GM04504 (cell line): ENCODE data around the gene CAP2.

Experiments used
- DNase-seq: peaks from one replicate; pipeline ENCODE4 v3.0.0-alpha.2; 2012; ENCODE audit warnings: low read depth

CAP2 gene

DNA sequence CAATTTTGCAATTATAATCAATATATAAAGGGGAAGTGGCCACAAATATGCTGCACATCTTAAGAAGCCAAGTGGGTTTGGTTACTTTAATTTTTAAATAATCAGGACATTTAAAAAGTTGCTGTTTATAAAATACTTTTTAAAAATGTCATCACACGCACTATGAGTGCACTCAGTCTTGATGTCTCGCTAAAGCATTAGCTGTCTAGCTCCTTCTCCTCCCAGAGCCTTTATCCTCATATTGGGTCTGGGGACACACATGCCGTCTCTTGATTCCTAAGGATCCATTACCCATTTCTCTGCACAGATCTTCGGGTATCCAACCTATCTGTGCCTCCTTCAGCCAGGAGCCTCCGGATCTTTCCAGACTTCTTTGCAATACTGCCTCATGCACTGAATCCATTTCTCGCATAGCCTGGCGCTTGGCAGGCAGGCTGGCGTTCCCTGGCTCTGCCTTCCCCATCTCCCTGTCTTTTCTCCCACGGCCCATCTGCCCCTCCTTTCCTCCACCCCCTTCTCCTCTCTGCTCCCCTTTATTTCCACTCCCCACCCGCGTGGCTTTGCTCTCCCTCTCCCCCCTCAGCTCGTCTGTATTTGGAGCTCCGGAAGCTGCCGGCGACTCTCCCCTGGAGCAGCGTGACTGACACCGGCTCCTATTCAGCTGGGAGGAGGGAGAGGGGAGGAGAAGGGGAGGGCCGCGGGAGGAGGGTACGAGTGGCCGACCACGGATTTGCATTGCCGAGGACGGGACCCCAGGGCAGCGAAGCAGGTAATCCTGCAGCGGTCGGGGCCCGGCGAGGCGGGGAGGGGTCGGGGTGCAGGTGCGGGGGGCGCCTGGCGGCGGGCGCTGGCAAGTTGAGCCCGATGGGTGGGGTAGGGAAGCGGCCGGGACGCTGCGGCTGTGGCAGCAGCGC is at the start of gene CAP2:
TSS of gene CAP2 (plus strand) at position 618 of the 914 bp plus-strand sequence. CDS start 27,961 bp downstream, outside the sequence.
- no peak for DNase-seq

DNA sequence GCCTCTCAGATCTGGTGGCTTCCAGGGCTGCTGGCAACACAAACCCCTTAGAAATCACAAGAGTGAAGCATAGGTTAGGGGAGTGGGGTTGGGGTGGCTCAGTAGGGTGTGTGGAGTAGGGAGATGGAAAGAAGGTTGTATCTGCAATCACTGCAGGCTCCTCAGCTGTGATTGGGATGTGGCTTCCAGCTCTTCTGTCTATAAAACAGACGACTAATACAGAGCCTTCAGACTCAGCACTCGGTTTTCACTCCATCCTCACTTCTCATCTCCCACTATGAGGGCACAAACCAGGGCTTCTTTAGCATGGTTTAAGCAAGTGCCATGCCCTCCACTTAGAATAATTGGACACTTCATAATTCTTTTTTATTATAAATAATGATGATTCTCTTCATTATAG is 46.4 kb upstream of the CAP2 start:
- no peak for DNase-seq

DNA sequence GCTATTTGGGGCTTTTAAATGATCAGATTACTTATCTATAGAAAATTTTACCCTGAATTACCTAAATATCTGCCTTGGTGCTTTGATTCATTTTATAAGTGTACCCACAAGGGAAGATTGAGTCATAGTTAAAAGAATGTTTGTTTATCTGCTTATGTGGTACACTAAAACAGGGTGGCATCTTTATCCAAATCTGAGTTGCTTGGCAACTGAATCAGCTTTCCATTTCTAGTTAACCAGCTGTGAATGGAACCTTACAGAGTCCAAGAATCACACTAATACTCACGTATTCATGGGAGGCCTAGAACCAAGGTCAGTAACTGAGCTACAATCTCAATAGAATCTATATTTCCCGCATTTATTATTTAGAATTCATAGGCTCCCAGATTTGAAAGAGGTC is 44.0 kb upstream of the CAP2 start:
- no peak for DNase-seq

GRCh38 chr6:17352302-17352701 is 41.1 kb upstream of the CAP2 start:
- DNase-seq: no peak

DNA sequence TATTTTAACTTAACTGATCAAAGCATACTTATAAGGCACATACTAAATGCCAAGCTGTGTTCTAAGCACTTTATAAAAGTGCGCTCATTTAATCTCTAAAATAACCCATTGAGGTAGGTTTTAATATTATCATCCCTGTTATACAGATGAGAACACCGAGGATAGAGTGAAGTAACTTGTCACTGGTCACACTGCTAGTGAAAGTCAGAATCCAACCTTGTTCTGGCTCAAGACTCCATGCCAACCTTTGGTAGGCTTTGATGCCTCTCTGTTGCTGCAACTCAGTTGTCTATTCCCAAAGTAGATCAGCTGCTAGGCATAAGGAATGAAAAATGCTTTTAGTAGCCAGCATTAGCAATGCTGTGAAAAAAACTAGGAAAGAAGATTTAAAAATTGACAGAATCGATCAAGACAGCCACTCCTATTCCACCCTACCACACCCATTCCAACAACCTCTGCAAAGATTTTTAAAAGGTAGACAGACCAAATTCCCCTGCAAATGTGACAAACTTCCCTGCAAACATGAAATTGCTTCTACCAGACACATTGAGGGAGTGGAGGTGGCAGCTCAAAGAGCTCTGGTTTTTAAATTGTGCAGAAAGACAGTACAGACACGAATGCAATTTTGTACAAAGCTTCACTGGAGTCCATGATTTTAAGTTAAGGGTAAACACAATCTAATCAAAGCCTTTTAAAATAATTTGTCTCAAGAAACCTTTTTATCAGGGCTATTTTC is 39.8 kb upstream of the CAP2 start:
- DNase-seq: no peak

DNA sequence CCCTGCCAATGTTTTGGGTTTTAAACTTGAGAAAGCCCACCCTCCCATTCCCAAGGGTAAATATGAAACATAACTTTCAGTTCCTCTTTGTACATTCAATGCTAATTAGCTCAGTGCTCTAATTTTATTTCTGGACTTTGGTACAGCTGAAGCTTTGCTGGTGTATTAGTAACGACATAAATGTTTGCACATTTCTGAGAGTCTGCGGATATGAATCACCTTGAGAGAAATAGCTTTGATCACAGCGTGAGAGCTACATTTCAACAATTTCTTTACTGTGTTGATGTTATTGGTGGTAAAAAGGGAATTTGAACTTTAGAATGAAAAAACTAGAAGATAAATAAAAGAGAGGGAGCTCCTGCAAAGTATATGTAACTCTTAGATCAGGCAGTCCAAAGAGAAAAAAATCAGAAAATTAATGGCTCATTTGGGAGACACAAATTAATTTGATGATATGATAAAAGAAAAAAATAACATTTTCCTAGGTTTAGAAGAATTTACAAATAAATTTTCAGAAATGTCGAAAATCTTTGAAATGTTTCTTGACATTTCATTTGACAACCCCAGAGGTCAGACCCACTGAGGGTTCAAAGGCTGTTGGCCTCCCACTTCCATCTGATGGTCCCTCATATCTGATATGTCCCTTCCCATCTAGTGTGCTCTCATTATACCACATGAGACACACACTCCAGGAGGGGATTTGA is 38.5 kb upstream of the CAP2 start:
- DNase-seq: no peak

DNA sequence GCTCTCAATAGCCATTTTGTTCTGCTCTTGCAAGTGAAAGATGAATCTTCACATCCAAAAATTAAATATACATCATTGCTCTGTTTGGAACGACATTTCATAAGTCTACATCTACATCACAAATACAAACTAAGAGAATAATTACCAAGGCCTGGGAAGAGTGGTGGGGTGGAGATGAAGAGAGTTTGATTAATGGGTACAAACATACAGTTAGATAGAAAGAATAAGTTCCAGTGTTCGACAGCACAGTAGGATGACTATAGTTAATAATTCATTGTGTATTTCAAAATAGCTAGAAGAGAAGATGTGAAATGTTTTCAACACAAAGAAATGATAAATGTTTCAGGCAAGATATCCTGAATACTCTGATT is 38.0 kb upstream of the CAP2 start:
- DNase-seq: no peak

DNA sequence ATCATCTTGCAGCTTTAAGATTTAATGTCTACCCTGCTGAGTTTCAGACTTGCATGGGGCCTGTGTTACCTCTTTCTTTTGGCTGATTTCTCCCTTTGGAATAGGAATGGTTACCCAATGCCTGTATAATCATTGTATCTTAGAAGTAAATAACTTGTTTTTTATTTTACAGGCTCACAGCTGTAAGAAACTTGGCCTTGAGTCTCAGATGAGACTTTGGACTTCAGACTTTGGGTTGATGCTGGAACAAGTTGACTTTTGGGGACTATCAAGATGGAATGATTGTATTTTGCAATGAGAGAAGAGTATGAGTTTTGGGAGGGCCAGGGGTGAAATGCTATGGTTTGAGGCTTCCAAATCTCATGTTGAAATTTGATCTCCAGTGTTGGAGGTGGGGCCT is 34.9 kb upstream of the CAP2 start:
- DNase-seq: no peak

GRCh38 chr6:17360564-17360963 is 32.8 kb upstream of the CAP2 start:
- no peak for DNase-seq

- no peak for DNase-seq
These were observed 32.4 kb upstream of the CAP2 start for GRCh38 chr6:17361013-17361412.

DNA sequence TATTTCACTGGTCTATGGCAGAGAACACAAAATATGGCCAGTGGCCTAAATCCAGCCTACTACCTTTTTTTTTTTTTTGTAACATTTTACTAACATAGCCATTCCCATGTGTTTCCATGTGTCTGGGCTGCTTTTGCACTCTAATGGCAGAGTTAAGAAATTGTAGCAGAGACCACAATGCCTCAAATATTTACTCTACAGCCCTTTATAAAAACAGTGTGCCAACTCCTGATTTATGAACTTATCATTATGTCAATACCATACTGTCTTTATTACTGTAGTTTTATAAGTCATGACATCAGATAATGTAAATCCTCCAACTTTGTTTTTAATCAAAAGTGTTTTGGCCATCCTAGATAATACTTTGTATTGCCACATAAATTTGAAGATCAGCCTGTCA is 27.4 kb upstream of the CAP2 start:
- DNase-seq: no peak

GRCh38 chr6:17367868-17368267 is 25.5 kb upstream of the CAP2 start:
- DNase-seq: no peak

DNA sequence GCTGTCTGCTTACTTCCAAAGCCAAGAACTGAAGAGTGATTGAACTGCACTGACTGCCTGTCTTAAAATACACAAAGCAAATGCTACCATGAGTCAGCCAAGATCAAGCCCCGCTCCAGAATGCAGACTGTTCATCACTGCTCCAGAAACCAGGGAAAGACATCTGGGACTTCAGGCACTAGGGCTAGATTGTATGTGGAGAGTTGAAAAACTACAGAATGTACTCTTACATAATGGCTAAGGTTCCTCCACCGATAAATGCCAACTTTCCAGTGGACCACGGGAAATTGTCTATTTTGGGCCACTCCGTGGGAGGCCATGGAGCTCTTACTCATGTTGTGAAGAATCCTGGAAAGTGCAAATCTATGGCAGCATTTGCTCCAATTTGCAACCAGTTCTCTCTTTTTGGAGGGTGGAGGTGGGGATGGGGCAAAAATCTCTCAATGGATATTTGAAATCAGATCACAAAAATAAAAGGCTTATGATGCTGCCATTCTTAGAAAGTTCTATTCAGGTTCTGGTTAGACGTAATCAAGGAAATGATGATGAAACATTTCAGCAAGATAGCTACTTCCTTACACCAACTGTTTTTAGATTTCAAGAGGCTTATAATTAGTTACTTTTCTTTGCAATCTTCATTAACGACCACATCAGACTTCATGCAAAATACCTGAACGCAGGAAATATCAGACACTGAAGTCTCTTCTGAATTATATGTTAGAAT is 11.8 kb upstream of the CAP2 start:
- peak; percentile 38 for DNase-seq

GRCh38 chr6:17385660-17386059 is 7.7 kb upstream of the CAP2 start:
- no peak for DNase-seq

DNA sequence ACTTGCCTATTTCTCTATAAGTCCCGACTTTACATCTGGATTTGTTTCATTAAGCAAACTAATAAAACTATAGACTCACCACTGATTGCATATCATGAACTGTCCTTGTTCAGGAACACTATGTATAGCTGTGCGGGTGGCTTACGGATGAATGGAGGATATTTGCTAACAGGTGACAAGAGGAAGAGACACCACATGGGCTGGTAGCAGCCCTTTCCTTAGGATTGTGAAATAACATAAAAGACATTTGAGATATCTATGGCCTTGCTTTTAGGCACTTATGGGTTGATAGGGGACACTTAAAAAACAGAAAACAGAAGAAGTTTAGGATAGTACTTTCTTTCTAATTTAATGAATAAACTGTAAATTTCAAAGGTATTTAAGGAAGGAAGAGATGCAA is 5.0 kb upstream of the CAP2 start:
- DNase-seq: no peak

DNA sequence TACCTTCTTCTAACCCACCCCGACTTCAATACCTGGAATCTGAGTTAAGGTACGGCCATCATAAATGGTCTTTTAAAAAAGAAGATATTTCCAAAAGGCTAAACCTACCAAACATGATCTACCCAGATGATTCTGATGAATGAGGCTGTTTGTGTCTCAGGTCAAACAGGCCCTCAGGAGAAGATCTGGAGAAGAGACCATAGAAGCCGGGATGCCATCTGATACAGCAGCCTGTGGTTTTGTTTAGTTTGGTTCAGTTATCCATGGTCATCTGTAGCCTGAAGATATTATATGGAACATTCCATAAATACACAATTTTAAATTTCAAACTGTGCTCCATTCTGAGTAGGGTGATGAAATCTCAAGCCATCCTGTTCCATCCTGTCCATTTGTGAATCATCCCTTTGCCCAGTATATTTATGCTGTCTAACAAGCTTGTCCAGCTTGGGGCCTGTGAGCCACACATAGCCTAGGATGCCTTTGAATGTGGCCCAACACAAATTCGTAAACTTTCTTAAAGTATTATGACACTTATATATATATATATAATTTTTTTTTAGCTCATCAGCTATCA is 4.0 kb upstream of the CAP2 start:
- DNase-seq: no peak

DNA sequence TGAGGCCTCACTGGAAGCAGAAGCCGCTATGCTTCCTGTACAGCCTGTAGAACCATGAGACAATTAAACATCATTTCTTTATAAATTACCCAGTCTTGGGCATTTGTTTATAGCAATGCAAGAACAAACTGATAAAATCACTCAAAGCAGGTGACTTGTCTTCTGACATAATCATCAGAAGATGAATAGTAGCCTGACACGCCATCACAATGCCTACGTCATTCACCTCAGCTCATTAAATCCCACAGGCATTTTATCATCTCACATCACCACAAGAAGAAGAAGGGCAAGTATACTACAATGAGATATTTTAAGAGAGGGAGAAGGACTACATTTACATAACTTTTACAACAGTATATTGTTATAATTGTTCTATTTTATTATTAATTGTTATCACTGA is 3.1 kb upstream of the CAP2 start:
- no peak for DNase-seq

DNA sequence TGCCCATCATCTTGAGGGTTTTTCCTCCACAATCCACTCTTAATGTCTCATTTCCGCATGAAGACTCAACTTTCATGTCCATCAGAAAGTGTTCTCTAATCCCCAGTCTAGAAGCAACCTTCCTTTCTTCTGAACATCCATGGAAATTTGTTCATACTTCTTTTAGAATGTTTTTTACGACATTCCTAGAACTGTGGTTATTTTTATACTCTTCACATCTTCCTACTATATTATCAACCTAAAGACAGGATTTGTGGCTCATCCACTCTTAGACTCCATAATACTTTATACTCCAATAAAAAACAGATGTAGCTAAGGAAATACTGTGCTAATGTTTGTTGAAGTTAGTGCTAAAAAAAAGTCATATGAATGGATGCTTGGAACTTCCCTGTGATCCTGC is 1.4 kb upstream of the CAP2 start:
- no peak for DNase-seq

- peak; percentile 58 for DNase-seq
These were observed 667 bp downstream of the CAP2 start for GRCh38 chr6:17393892-17394631.

GRCh38 chr6:17395112-17395511 is 1.7 kb downstream of the CAP2 start:
- DNase-seq: no peak

- no peak for DNase-seq
These were observed 2.9 kb downstream of the CAP2 start for GRCh38 chr6:17396256-17396655.
